ENCODE measurements around the gene SARS1. TPM values are rescaled to one million over a fixed set of nuclear protein-coding genes. Genes with fewer than 3 reads are reported as not detected.

The SARS1 gene
- total RNA-seq, 2 experiments from 2014 or later, result 277 to 290 TPM

GRCh38 chr1:109258481-109259466, 45.1 kb downstream of the SARS1 start:
- H3K4me3 ChIP-seq (ENCODE audit: low read depth, low read length, poor library complexity, severe bottlenecking), result no peak overlapping the region
- no peaks in the 10 kb centered on the region for H3K9me3 ChIP-seq (ENCODE audit: low read length)
- peaks cover 11% of the 10 kb centered on the region for H3K4me1 ChIP-seq (ENCODE audit: insufficient read depth, low read length, poor library complexity, severe bottlenecking)
- H3K36me3 ChIP-seq (ENCODE audit: insufficient read depth, low read length), result peaks cover 4% of the 10 kb centered on the region; the same call in 1 of the 2 replicates
- no peak overlapping the region for H3K4me2 ChIP-seq (ENCODE audit: low read length)
- H2AFZ ChIP-seq (ENCODE audit: low read length), result no peak overlapping the region
- no peak for DNase-seq (ENCODE audit: low spot score)
- intact Hi-C loops (cut with micrococcal nuclease; ENCODE audit: unreplicated experiment), result no loop called here
- BruUV-seq (replicated peaks), result no TSS peak
- ChIA-PET CTCF (ENCODE audit: unreplicated experiment) (no interaction called here), POLR2A (no interaction called here)
- TF ChIP-seq, protein P1, sequence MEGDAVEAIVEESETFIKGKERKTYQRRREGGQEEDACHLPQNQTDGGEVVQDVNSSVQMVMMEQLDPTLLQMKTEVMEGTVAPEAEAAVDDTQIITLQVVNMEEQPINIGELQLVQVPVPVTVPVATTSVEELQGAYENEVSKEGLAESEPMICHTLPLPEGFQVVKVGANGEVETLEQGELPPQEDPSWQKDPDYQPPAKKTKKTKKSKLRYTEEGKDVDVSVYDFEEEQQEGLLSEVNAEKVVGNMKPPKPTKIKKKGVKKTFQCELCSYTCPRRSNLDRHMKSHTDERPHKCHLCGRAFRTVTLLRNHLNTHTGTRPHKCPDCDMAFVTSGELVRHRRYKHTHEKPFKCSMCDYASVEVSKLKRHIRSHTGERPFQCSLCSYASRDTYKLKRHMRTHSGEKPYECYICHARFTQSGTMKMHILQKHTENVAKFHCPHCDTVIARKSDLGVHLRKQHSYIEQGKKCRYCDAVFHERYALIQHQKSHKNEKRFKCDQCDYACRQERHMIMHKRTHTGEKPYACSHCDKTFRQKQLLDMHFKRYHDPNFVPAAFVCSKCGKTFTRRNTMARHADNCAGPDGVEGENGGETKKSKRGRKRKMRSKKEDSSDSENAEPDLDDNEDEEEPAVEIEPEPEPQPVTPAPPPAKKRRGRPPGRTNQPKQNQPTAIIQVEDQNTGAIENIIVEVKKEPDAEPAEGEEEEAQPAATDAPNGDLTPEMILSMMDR (conservative IDR thresholded peaks at IDR 0.05; ENCODE audit: low read length), result no peak
- TF ChIP-seq EZH2phosphoT487 (IDR thresholded peaks at IDR 0.05; ENCODE audit: borderline replicate concordance, low read depth, low read length), result no peak
- H4K20me1 ChIP-seq (ENCODE audit: insufficient read depth, low read length), result no peaks in the 10 kb centered on the region
- H3K9me2 ChIP-seq (ENCODE audit: insufficient read depth, low read length), result no peaks in the 10 kb centered on the region
- H3K27ac ChIP-seq (ENCODE audit: low read depth, low read length, poor library complexity, severe bottlenecking), result no peak overlapping the region
- H3K79me2 ChIP-seq (ENCODE audit: insufficient read depth, low read depth, low read length), result no peaks in the 10 kb centered on the region

- POLR2A ChIA-PET, result interaction anchor here (0.7 to 1.1 kb wide), 2 partner anchors 20 to 89 kb away, joined by 4 read pairs; no protein-coding TSS in a partner anchor
- intact Hi-C loops (cut with micrococcal nuclease; ENCODE audit: unreplicated experiment), result no loop called here
- Histone ChIP-seq H4K20me1 (ENCODE audit: insufficient read depth, low read length) (no peaks in the 10 kb centered on the region), H3K4me1 (ENCODE audit: insufficient read depth, low read length, poor library complexity, severe bottlenecking) (no peaks in the 10 kb centered on the region), H3K4me3 (ENCODE audit: low read depth, low read length, poor library complexity, severe bottlenecking) (no peak overlapping the region), H3K36me3 (ENCODE audit: insufficient read depth, low read length) (peaks cover 4% of the 10 kb centered on the region; the same call in 1 of the 2 replicates), H3K9me3 (ENCODE audit: low read length) (no peaks in the 10 kb centered on the region), H2AFZ (ENCODE audit: low read length) (no peak overlapping the region), H3K9me2 (ENCODE audit: insufficient read depth, low read length) (no peaks in the 10 kb centered on the region), H3K4me2 (ENCODE audit: low read length) (no peak overlapping the region), H3K79me2 (ENCODE audit: insufficient read depth, low read depth, low read length) (no peaks in the 10 kb centered on the region), H3K27ac (ENCODE audit: low read depth, low read length, poor library complexity, severe bottlenecking) (no peak overlapping the region)
- DNase-seq (ENCODE audit: low spot score), result no peak
- TF ChIP-seq, protein P1 (conservative IDR thresholded peaks at IDR 0.05; ENCODE audit: low read length), result no peak
- no peak for TF ChIP-seq EZH2phosphoT487 (IDR thresholded peaks at IDR 0.05; ENCODE audit: borderline replicate concordance, low read depth, low read length)
- CTCF ChIA-PET (ENCODE audit: unreplicated experiment), result interaction anchor here (0.6 kb wide), 1 partner anchor 542 kb away, joined by 3 read pairs; no protein-coding TSS in a partner anchor
- no TSS peak for BruUV-seq (replicated peaks)
Measured at GRCh38 chr1:109259674-109260557, 46.2 kb downstream of the SARS1 start.
